Muscle layer of colon (tissue), 2 donors: ENCODE results near the gene HBE1.
"Not testable (repeated sequence)": the region's sequence is repeated elsewhere in the genome, so short reads cannot be mapped to it uniquely, and the experiment has no call there.

Experiments used
- H3K27ac ChIP-seq: one replicate; pipeline ENCODE4 v1.7.0; 2013; ENCODE audit warnings: low read depth, mild to moderate bottlenecking, low read length, moderate library complexity
- H3K27me3 ChIP-seq, 2 donors: one replicate each; pipeline ENCODE4 v1.7.0; 2013; ENCODE audit warnings: low read length in 2 of 2, mild to moderate bottlenecking in 2 of 2; ENCODE audit not compliant: insufficient read depth in 2 of 2, control insufficient read depth in 1 of 2
- H3K36me3 ChIP-seq: one replicate; pipeline ENCODE4 v1.7.0; 2013; ENCODE audit warnings: mild to moderate bottlenecking, low read length; ENCODE audit not compliant: insufficient read depth
- H3K4me1 ChIP-seq: one replicate; pipeline ENCODE4 v1.7.0; 2013; ENCODE audit warnings: mild to moderate bottlenecking, low read length; ENCODE audit not compliant: insufficient read depth
- H3K4me3 ChIP-seq, 2 donors: one replicate each; pipeline ENCODE4 v1.7.0; 2013; ENCODE audit warnings: low read length in 2 of 2, low read depth in 1 of 2, mild to moderate bottlenecking in 1 of 2, moderate library complexity in 1 of 2
- H3K9ac ChIP-seq: one replicate; pipeline ENCODE4 v1.7.0; 2013; ENCODE audit warnings: low read length
- H3K9me3 ChIP-seq: one replicate; pipeline ENCODE4 v1.7.0; 2013; ENCODE audit warnings: mild to moderate bottlenecking, low read length
- donor health status: abdominal sarcoma.
- donor health status: Adenocarcinoma of cecum.

HBE1 gene

GRCh38 chr11:5269715-5270147 is at the start of gene HBE1:
Gene HBE1, minus strand, starts transcription at chr11:5269945. Its CDS starts 55 bp downstream, at chr11:5269890.
- Histone ChIP-seq H3K4me3 (no peak within 1 kb of the TSS), H3K27me3 (no peaks in the 10 kb centered on the region), H3K36me3 (no peaks in the 10 kb centered on the region), H3K9me3 (no peaks in the 10 kb centered on the region), H3K27ac (no peak within 1 kb of the TSS), H3K9ac (no peak within 1 kb of the TSS), H3K4me1 (no peaks in the 10 kb centered on the region)

GRCh38 chr11:5317292-5317691 is 47.5 kb upstream of the HBE1 start:
- no peak overlapping the region for H3K4me3 ChIP-seq
- no peaks in the 10 kb centered on the region for H3K4me1 ChIP-seq
- H3K9ac ChIP-seq: no peak overlapping the region
- H3K27me3 ChIP-seq: no peaks in the 10 kb centered on the region
- H3K27ac ChIP-seq: no peak overlapping the region
- H3K36me3 ChIP-seq: no peaks in the 10 kb centered on the region
- no peaks in the 10 kb centered on the region for H3K9me3 ChIP-seq

- not testable (repeated sequence) for H3K9ac ChIP-seq, H3K4me3 ChIP-seq, H3K4me1 ChIP-seq, H3K36me3 ChIP-seq, H3K27me3 ChIP-seq, H3K9me3 ChIP-seq, H3K27ac ChIP-seq
These were observed 43.7 kb upstream of the HBE1 start for GRCh38 chr11:5313326-5314023.

DNA sequence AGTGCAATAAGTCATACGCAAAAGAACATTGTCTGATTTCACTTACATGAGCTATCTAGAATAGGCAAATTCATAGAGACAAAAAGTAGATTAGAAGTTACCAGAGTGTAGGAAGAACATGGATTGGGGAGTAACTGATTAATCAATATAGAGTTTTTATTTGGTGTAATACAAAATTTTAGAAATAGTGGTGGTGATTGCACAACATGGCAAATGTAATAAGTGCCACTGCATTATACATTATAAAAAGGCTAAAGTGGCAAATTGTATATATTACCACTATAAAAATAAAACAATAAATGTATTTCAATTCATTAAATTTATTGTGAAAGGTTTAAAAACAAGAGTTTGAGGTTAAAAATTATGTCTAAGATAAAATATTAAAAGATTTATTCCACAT is 40.7 kb upstream of the HBE1 start:
- Histone ChIP-seq H3K9me3 (no peaks in the 10 kb centered on the region), H3K27me3 (no peaks in the 10 kb centered on the region), H3K4me1 (no peaks in the 10 kb centered on the region), H3K4me3 (no peak overlapping the region), H3K36me3 (no peaks in the 10 kb centered on the region), H3K9ac (no peak overlapping the region), H3K27ac (no peak overlapping the region)

- H3K9ac ChIP-seq: no peak overlapping the region
- no peaks in the 10 kb centered on the region for H3K4me1 ChIP-seq
- H3K4me3 ChIP-seq: no peak overlapping the region
- H3K27me3 ChIP-seq: no peaks in the 10 kb centered on the region
- H3K27ac ChIP-seq: no peak overlapping the region
- H3K36me3 ChIP-seq: no peaks in the 10 kb centered on the region
- H3K9me3 ChIP-seq: no peaks in the 10 kb centered on the region
These were observed 37.7 kb upstream of the HBE1 start for GRCh38 chr11:5307256-5308019.

GRCh38 chr11:5304046-5304445 is 34.3 kb upstream of the HBE1 start:
- H3K36me3 ChIP-seq: no peaks in the 10 kb centered on the region
- no peaks in the 10 kb centered on the region for H3K27me3 ChIP-seq
- no peak overlapping the region for H3K27ac ChIP-seq
- no peak overlapping the region for H3K9ac ChIP-seq
- no peaks in the 10 kb centered on the region for H3K9me3 ChIP-seq
- no peak overlapping the region for H3K4me3 ChIP-seq
- no peaks in the 10 kb centered on the region for H3K4me1 ChIP-seq

- no peaks in the 10 kb centered on the region for H3K4me1 ChIP-seq
- H3K4me3 ChIP-seq: no peak overlapping the region
- H3K36me3 ChIP-seq: no peaks in the 10 kb centered on the region
- H3K9me3 ChIP-seq: no peaks in the 10 kb centered on the region
- no peak overlapping the region for H3K9ac ChIP-seq
- H3K27me3 ChIP-seq: no peaks in the 10 kb centered on the region
- no peak overlapping the region for H3K27ac ChIP-seq
These were observed 33.9 kb upstream of the HBE1 start for GRCh38 chr11:5303626-5304025.

DNA sequence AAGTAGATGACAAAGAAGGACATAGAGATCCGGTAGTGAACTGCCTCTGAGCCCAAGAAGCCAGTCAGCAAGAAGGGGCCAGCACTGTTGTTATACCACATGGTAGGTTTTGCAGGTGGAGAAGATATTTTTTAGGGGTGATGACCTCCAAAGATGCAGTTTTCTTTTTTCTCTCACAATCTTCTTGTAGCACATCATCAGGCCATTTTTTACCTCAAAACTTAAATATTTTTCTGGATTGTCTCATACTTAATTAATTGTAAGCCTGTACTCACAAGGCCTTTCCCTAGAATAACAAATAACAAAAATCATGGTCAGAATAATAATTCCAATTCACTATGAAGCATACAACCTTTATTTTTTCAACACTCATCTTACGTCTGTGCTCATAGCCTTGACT is 32.1 kb upstream of the HBE1 start, which contains the start of gene OR51B4:
Gene OR51B4 (minus strand): TSS at position 101 of the 400 bp plus-strand sequence. CDS start 0 bp downstream, at position 101.
- no peaks in the 10 kb centered on the region for H3K27me3 ChIP-seq
- no peaks in the 10 kb centered on the region for H3K36me3 ChIP-seq
- no peaks in the 10 kb centered on the region for H3K9me3 ChIP-seq
- no peaks in the 10 kb centered on the region for H3K4me1 ChIP-seq
- H3K27ac ChIP-seq: no peak within 1 kb of the TSS
- no peak within 1 kb of the TSS for H3K9ac ChIP-seq
- H3K4me3 ChIP-seq: no peak within 1 kb of the TSS

DNA sequence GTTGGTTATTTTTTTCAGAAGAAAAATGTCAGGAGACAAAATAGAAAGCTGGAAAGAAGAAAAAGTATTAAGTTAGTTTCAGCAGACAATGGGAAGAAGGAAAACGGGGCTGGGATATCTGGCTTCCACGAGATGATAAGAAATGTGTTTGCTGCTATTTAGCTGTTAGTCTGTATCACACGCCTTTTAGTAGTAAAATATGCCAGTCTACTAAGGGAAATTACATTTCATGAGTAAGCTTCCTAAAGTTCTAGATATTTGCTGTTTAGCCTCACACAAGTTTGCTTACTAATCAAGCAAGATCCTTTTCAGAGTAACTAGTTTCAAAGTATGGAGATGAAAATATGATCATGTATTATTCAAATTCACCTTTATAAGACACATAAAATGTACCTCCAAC is 30.5 kb upstream of the HBE1 start:
- no peak overlapping the region for H3K4me3 ChIP-seq
- no peak overlapping the region for H3K27ac ChIP-seq
- H3K9ac ChIP-seq: no peak overlapping the region
- H3K36me3 ChIP-seq: no peaks in the 10 kb centered on the region
- no peaks in the 10 kb centered on the region for H3K27me3 ChIP-seq
- H3K4me1 ChIP-seq: no peaks in the 10 kb centered on the region
- H3K9me3 ChIP-seq: no peaks in the 10 kb centered on the region

GRCh38 chr11:5298451-5298850 is 28.7 kb upstream of the HBE1 start:
- no peaks in the 10 kb centered on the region for H3K36me3 ChIP-seq
- no peaks in the 10 kb centered on the region for H3K4me1 ChIP-seq
- H3K9me3 ChIP-seq: no peaks in the 10 kb centered on the region
- no peak overlapping the region for H3K9ac ChIP-seq
- H3K4me3 ChIP-seq: no peak overlapping the region
- H3K27me3 ChIP-seq: no peaks in the 10 kb centered on the region
- H3K27ac ChIP-seq: no peak overlapping the region

DNA sequence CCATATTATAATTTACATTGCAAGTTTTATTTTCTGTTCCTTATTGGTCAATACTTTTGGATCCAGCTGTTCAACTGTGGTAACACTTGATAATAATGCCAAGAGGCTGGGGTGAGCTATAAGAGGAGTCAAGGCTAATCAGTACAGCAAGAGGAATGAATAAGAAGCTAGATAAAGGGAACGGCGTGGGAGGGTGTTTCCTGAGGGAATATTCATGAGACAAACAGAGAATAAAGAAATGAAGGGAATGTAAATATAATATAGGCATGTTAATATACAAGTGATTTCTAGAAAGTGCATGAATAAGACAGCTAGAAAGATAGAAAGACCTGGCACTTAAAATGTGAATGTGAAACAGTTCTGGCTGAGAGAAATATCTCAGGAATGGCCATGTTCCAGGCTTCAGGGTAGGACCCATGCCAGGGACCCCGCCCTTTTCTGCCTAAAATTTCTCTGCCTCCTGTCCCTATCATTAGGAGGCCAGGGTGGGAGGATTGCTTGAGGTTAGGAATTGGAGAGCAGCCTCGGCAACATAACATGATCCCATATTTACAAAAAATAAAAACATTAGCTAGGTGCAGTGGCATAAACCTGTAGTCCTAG is 28.1 kb upstream of the HBE1 start:
- Histone ChIP-seq H3K4me1 (no peaks in the 10 kb centered on the region), H3K9me3 (no peaks in the 10 kb centered on the region)

More for the DNA sequence above, 28.1 kb upstream of the HBE1 start:
- Histone ChIP-seq H3K9ac (no peak overlapping the region), H3K36me3 (no peaks in the 10 kb centered on the region), H3K27me3 (no peaks in the 10 kb centered on the region), H3K27ac (no peak overlapping the region), H3K4me3 (no peak overlapping the region)
